Adrenal gland (tissue), 5 donors: Measurements from ENCODE around the gene CD300H.

Source experiments
- CTCF ChIP-seq, 6 experiments: fragments of 450-650 bp in 4 of 6; fragments of 200-600 bp in 2 of 6; sonication (generic) in 1 of 6; IDR thresholded peaks; 1 replicate in 5 of 6; 2 replicates in 1 of 6; pipeline versions ENCODE4 v1.5.1 to v1.8.0; 2016 to 2021; ENCODE audit warnings: antibody characterized with exemption in 6 of 6, mild to moderate bottlenecking in 2 of 6, moderate library complexity in 1 of 6
- POLR2A ChIP-seq, 2 donors: fragments of 450-650 bp; IDR thresholded peaks; one replicate each; pipeline ENCODE4 v1.6.1; 2017; ENCODE audit warnings: antibody characterized with exemption in 2 of 2, mild to moderate bottlenecking in 2 of 2, moderate library complexity in 1 of 2
- donor health status: DM: no; HTN: no; CAD: no.

- TF ChIP-seq CTCF (IDR thresholded peaks at IDR 0.05) (peak; percentile 20 to 63 (median 54)), POLR2A (IDR thresholded peaks at IDR 0.05) (no peak)
Measured at GRCh38 chr17:74601944-74602572, 34.7 kb upstream of the CD300H start.
